Gastroesophageal sphincter (tissue), 3 donors: Measurements from ENCODE around the gene ARHGAP42.

ENCODE experiments used
- CTCF ChIP-seq, 4 experiments: fragments of 200-600 bp in 2 of 4; fragments of 450-650 bp in 2 of 4; sonication (generic) in 1 of 4; IDR thresholded peaks; one replicate each; pipeline ENCODE4 v1.5.1; 2017 to 2019; ENCODE audit warnings: antibody characterized with exemption in 4 of 4, mild to moderate bottlenecking in 2 of 4, moderate library complexity in 2 of 4
- POLR2A ChIP-seq, 2 donors: fragments of 450-650 bp; IDR thresholded peaks; one replicate each; pipeline ENCODE4 v1.6.1; 2017; ENCODE audit warnings: antibody characterized with exemption in 2 of 2, mild to moderate bottlenecking in 2 of 2, moderate library complexity in 1 of 2
- POLR2AphosphoS5 ChIP-seq: sonication (generic); formaldehyde crosslinking; IDR thresholded peaks from one replicate; pipeline ENCODE4 v1.6.1; 2017; ENCODE audit warnings: antibody characterized with exemption

GRCh38 chr11:100851584-100852152 is 164.6 kb downstream of the ARHGAP42 start:
- TF ChIP-seq POLR2AphosphoS5 (no peak), POLR2A (IDR thresholded peaks at IDR 0.05) (no peak), CTCF (IDR thresholded peaks at IDR 0.05) (no peak)
